ENCODE data around the gene CALY. TPM values are rescaled to one million over a fixed set of nuclear protein-coding genes. Genes with fewer than 3 reads are reported as not detected.

Gene CALY
- polyA plus RNA-seq, 1 of the 3 experiments (the other 2 are of a cell fraction) = 3.3 TPM

DNA sequence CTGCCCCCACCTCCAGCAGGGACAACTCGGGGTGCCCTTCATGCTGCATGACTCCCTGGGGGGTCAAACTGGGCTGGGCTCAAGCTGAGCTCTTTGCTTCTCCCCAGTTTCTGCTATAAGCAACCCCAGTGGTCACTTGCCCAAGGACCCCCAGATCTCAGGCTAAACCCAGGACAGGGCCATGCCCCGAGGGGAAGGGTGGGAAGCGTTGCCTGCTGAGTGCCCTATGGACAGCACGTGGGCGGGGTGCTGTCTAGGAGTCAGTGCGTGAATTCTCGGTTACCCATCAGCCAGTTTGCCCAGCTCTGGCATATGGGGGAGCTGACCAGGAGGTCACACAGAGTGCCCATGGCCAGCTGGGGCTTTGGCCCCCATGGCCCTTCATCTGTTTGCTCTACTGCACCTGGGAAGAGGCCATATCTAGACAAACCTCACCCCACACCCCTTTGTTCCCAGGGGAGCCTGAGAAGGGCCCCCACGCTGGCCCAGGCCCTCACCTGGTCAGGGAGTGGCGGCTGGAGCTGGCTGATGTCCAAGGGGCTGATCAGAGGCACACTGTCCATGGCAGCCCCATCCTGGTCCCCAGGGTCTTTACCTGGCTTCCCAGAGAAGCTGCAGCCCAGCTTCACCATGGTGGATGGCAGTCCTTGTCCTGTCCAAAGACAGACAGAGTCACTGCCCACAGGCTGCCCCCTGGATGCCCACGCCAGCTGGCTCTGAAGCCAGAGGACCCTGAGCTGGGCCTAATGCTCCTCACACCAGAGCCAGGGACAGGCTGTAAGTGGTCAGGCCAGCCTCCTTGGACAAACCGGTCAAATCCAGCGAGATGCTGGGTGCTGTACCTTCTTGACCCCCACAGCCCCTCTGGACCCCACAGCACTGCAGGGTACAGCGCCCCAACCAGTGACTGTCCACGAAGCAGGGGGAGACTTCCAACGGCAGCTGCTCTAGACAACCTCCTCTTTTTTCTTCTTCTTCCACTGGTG is 8.0 kb downstream of the CALY start:
- no peaks in the 10 kb centered on the region for H3K9me2 ChIP-seq
- no peaks in the 10 kb centered on the region for H3K79me2 ChIP-seq (ENCODE audit: insufficient read depth)
- peaks cover 7% of the 10 kb centered on the region for H3F3A ChIP-seq (replicated peaks; ENCODE audit: insufficient read depth)
- H3K4me3 ChIP-seq (ENCODE audit: low read depth in 2 of 2, low read length in 1 of 2) = no peak overlapping the region
- H3K9me3 ChIP-seq = no peaks in the 10 kb centered on the region
- CTCF ChIA-PET = interaction anchor here (0.6 to 4.7 kb wide), 41 partner anchors 9 to 291 kb away, joined by 3 to 73 read pairs (median 5); partner anchors contain the start of genes ECHS1, FUOM, MTG1 and PRAP1
- H3K36me3 ChIP-seq (replicated peaks in 1 of 2; ENCODE audit: control insufficient read depth in 1 of 2, insufficient read depth in 2 of 2, low read length in 1 of 2) = no peaks in the 10 kb centered on the region
- POLR2A ChIA-PET = interaction anchor here (1.4 kb wide), 1 partner anchor 32 kb away, joined by 4 read pairs; no protein-coding TSS in a partner anchor
- H3K4me2 ChIP-seq = no peak overlapping the region
- DNase-seq = no peak
- H2AFZ ChIP-seq (ENCODE audit: low read depth) = no peak overlapping the region
- peaks cover 7 to 31% of the 10 kb centered on the region in 2 experiments; a peak in 2 of 4 replicates for H3K4me1 ChIP-seq (ENCODE audit: control insufficient read depth in 1 of 2, insufficient read depth in 2 of 2, low read depth in 1 of 2, low read length in 1 of 2)
- WGBS (ENCODE audit: low lambda C conversion rate) = 88% methylated on average over 4 of the region's 15 CpGs
- H4K20me1 ChIP-seq (ENCODE audit: insufficient read depth) = no peaks in the 10 kb centered on the region
- H3K9ac ChIP-seq = no peak overlapping the region
- H3K27ac ChIP-seq (ENCODE audit: low read depth in 2 of 2, low read length in 1 of 2) = peak overlapping the region in 1 of 2 experiments; percentile 1; a peak in 1 of 4 replicates
- H3K27me3 ChIP-seq (ENCODE audit: insufficient read depth) = peaks cover 24% of the 10 kb centered on the region
- TF ChIP-seq EZH2phosphoT487 (IDR thresholded peaks at IDR 0.05; ENCODE audit: borderline replicate concordance, low read depth) = no peak

GRCh38 chr10:133327651-133328357 is 8.9 kb downstream of the CALY start:
- no peaks in the 10 kb centered on the region for H3K9me3 ChIP-seq
- H3K4me1 ChIP-seq (ENCODE audit: control insufficient read depth in 1 of 2, insufficient read depth in 2 of 2, low read depth in 1 of 2, low read length in 1 of 2) = peaks cover 7 to 34% of the 10 kb centered on the region in 2 experiments; a peak in 2 of 4 replicates
- 73% methylated on average over 2 of the region's 12 CpGs for WGBS (ENCODE audit: low lambda C conversion rate)
- TF ChIP-seq NFIC (IDR thresholded peaks at IDR 0.05; ENCODE audit: borderline replicate concordance) = peak; percentile 8; the same call in 1 of the 2 replicates
- no peak for TF ChIP-seq JUND (IDR thresholded peaks at IDR 0.05)
- no peak for DNase-seq
- H3F3A ChIP-seq (replicated peaks; ENCODE audit: insufficient read depth) = peaks cover 7% of the 10 kb centered on the region
- no peak overlapping the region for H2AFZ ChIP-seq (ENCODE audit: low read depth)
- ChIA-PET CTCF (interaction anchor here (0.7 to 4.7 kb wide), 7 partner anchors 8 to 49 kb away, joined by 3 to 73 read pairs (median 21); partner anchors contain the start of genes FUOM, TUBGCP2 and ZNF511), POLR2A (interaction anchor here (1.4 kb wide), 1 partner anchor 33 kb away, joined by 4 read pairs; no protein-coding TSS in a partner anchor)
- H3K27ac ChIP-seq (ENCODE audit: low read depth in 2 of 2, low read length in 1 of 2) = peak overlapping the region in 1 of 2 experiments; percentile 55; a peak in 1 of 4 replicates
- H4K20me1 ChIP-seq (ENCODE audit: insufficient read depth) = no peaks in the 10 kb centered on the region
- no peaks in the 10 kb centered on the region for H3K36me3 ChIP-seq (replicated peaks in 1 of 2; ENCODE audit: control insufficient read depth in 1 of 2, insufficient read depth in 2 of 2, low read length in 1 of 2)
- H3K9me2 ChIP-seq = no peaks in the 10 kb centered on the region
- no peak overlapping the region for H3K9ac ChIP-seq
- H3K27me3 ChIP-seq (ENCODE audit: insufficient read depth) = peaks cover 21% of the 10 kb centered on the region
- no peak overlapping the region for H3K4me2 ChIP-seq
- no peaks in the 10 kb centered on the region for H3K79me2 ChIP-seq (ENCODE audit: insufficient read depth)
- no peak overlapping the region for H3K4me3 ChIP-seq (ENCODE audit: low read depth in 2 of 2, low read length in 1 of 2)

- no peaks in the 10 kb centered on the region for H3K79me2 ChIP-seq (ENCODE audit: insufficient read depth)
- peaks cover 7% of the 10 kb centered on the region for H3F3A ChIP-seq (replicated peaks; ENCODE audit: insufficient read depth)
- no peaks in the 10 kb centered on the region for H3K36me3 ChIP-seq (replicated peaks in 1 of 2; ENCODE audit: control insufficient read depth in 1 of 2, insufficient read depth in 2 of 2, low read length in 1 of 2)
- H3K9me2 ChIP-seq = no peaks in the 10 kb centered on the region
- H3K4me1 ChIP-seq (ENCODE audit: control insufficient read depth in 1 of 2, insufficient read depth in 2 of 2, low read depth in 1 of 2, low read length in 1 of 2) = peaks cover 7 to 34% of the 10 kb centered on the region in 2 experiments; a peak in 2 of 4 replicates
- ChIA-PET POLR2A (interaction anchor here (1.4 kb wide), 1 partner anchor 34 kb away, joined by 4 read pairs; no protein-coding TSS in a partner anchor), CTCF (interaction anchor here (0.6 to 4.7 kb wide), 5 partner anchors 9 to 49 kb away, joined by 3 to 73 read pairs (median 3); partner anchors contain the start of genes FUOM, TUBGCP2 and ZNF511)
- TF ChIP-seq PBX3 (IDR thresholded peaks at IDR 0.05) (peak; percentile 79), FOXJ3 (CRISPR knock-in tag; IDR thresholded peaks at IDR 0.05) (no peak), TAF1 (IDR thresholded peaks at IDR 0.05; ENCODE audit: borderline replicate concordance, low read depth, low read length) (no peak), GATA2 (CRISPR knock-in tag; IDR thresholded peaks at IDR 0.05) (no peak), RCOR1 (IDR thresholded peaks at IDR 0.05; ENCODE audit: low read length) (no peak), TCF12 (IDR thresholded peaks at IDR 0.05) (peak; percentile 80), NFIC (IDR thresholded peaks at IDR 0.05; ENCODE audit: borderline replicate concordance) (peak; percentile 37; the same call in 1 of the 2 replicates), RXRA (IDR thresholded peaks at IDR 0.05; ENCODE audit: borderline replicate concordance, low read depth) (no peak), JUND (IDR thresholded peaks at IDR 0.05) (no peak)
- TF ChIP-seq, protein P1, sequence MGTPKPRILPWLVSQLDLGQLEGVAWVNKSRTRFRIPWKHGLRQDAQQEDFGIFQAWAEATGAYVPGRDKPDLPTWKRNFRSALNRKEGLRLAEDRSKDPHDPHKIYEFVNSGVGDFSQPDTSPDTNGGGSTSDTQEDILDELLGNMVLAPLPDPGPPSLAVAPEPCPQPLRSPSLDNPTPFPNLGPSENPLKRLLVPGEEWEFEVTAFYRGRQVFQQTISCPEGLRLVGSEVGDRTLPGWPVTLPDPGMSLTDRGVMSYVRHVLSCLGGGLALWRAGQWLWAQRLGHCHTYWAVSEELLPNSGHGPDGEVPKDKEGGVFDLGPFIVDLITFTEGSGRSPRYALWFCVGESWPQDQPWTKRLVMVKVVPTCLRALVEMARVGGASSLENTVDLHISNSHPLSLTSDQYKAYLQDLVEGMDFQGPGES (IDR thresholded peaks at IDR 0.05; ENCODE audit: low read depth, low read length) = no peak
- TF ChIP-seq, protein P2, sequence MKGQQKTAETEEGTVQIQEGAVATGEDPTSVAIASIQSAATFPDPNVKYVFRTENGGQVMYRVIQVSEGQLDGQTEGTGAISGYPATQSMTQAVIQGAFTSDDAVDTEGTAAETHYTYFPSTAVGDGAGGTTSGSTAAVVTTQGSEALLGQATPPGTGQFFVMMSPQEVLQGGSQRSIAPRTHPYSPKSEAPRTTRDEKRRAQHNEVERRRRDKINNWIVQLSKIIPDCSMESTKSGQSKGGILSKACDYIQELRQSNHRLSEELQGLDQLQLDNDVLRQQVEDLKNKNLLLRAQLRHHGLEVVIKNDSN (IDR thresholded peaks at IDR 0.05; ENCODE audit: borderline replicate concordance, low read depth) = no peak
- no peak overlapping the region for H3K4me2 ChIP-seq
- no peak for DNase-seq
- peaks cover 13% of the 10 kb centered on the region for H3K27me3 ChIP-seq (ENCODE audit: insufficient read depth)
- no peak overlapping the region; a peak in 1 of 4 replicates for H3K4me3 ChIP-seq (ENCODE audit: low read depth in 2 of 2, low read length in 1 of 2)
- no peak overlapping the region for H3K9ac ChIP-seq
- H2AFZ ChIP-seq (ENCODE audit: low read depth) = no peak overlapping the region
- H4K20me1 ChIP-seq (ENCODE audit: insufficient read depth) = no peaks in the 10 kb centered on the region
- WGBS (ENCODE audit: low lambda C conversion rate) = 58% methylated on average over 11 of the region's 28 CpGs
- H3K27ac ChIP-seq (ENCODE audit: low read depth in 2 of 2, low read length in 1 of 2) = peak overlapping the region in 1 of 2 experiments; percentile 5; a peak in 1 of 4 replicates
- H3K9me3 ChIP-seq = no peaks in the 10 kb centered on the region
Observed at GRCh38 chr10:133326745-133327650, 9.7 kb downstream of the CALY start.

All from SK-N-SH (cell line).